Muscle layer of colon (tissue), 2 donors: Measurements from ENCODE around the gene SERGEF.

Experiments
- H3K27ac ChIP-seq: one replicate; pipeline ENCODE4 v1.7.0; 2013; ENCODE audit warnings: low read depth, mild to moderate bottlenecking, low read length, moderate library complexity
- H3K27me3 ChIP-seq, 2 donors: one replicate each; pipeline ENCODE4 v1.7.0; 2013; ENCODE audit warnings: low read length in 2 of 2, mild to moderate bottlenecking in 2 of 2; ENCODE audit not compliant: insufficient read depth in 2 of 2, control insufficient read depth in 1 of 2
- H3K36me3 ChIP-seq: one replicate; pipeline ENCODE4 v1.7.0; 2013; ENCODE audit warnings: mild to moderate bottlenecking, low read length; ENCODE audit not compliant: insufficient read depth
- H3K4me1 ChIP-seq: one replicate; pipeline ENCODE4 v1.7.0; 2013; ENCODE audit warnings: mild to moderate bottlenecking, low read length; ENCODE audit not compliant: insufficient read depth
- H3K4me3 ChIP-seq, 2 donors: one replicate each; pipeline ENCODE4 v1.7.0; 2013; ENCODE audit warnings: low read length in 2 of 2, low read depth in 1 of 2, mild to moderate bottlenecking in 1 of 2, moderate library complexity in 1 of 2
- H3K9ac ChIP-seq: one replicate; pipeline ENCODE4 v1.7.0; 2013; ENCODE audit warnings: low read length
- H3K9me3 ChIP-seq: one replicate; pipeline ENCODE4 v1.7.0; 2013; ENCODE audit warnings: mild to moderate bottlenecking, low read length
- donor health status: abdominal sarcoma.
- donor health status: Adenocarcinoma of cecum.

Gene SERGEF

DNA sequence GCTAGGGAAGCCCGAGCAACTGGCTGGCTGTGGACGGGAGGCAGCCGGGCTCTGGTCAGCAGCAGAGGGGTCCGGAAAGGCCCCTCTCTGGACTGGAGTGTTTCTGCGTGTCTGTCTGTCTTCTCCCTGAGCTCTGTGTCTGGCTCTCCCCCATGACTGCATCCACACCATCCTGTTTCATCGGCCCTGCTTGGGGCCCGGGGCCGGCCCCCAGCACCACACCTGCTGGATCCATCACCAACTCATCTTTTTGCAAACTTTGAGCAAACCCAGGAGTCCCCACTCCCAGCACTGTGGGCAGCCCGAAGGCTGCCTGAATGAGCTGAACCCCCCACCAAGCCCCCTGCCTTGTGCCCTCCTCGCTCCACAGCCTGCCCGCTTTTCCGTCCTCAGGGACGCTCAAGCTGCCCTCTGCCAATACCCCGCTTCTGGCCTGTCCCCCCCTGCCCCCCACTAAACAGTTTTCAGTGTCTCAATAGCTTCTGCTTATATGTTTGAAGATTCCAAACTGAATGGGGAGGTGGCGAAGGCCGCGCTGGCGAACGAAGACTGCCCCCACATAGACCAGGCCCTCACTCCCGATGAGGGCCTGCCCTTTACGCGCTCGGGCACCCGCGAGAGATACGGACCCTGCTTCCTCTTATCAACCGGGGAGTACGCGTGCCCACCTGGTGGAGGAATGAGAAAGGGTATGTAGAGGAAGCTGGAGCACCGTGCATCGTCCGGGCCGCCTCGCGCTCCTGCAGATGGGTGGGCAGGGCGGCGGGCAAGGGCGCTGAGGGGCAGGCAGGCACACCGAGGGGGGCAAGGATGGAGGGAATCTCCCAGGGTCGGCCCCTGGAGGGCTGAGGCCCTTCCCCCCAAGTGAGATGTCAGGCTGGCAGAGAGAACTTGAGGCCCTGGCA is 233.6 kb downstream of the SERGEF start:
- no peak overlapping the region for H3K4me3 ChIP-seq
- no peak overlapping the region for H3K9ac ChIP-seq
- H3K4me1 ChIP-seq, result no peaks in the 10 kb centered on the region
- no peaks in the 10 kb centered on the region for H3K9me3 ChIP-seq
- H3K27ac ChIP-seq, result no peak overlapping the region
- H3K36me3 ChIP-seq, result no peaks in the 10 kb centered on the region
- no peaks in the 10 kb centered on the region for H3K27me3 ChIP-seq

DNA sequence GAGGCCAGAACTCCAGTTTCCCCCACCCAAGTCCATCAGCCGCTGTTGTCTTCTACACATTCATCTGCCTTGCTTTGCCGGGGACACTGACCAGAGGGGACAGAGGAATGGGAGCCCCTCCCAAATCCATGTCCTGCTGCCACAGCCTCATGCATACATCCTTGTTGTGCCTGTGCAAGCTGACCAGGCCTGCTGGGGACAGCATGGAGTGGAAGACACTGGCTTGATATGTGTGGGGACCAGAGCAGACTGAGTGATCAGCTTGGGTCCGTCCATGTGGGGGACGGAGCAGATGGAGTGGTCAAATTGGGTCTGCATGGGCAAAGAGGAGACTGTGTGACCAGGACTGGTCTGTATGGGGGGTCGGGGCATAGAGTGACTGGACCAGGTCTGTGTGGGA is 234.5 kb downstream of the SERGEF start:
- H3K4me3 ChIP-seq, result no peak overlapping the region
- H3K27ac ChIP-seq, result no peak overlapping the region
- H3K9ac ChIP-seq, result no peak overlapping the region
- H3K9me3 ChIP-seq, result no peaks in the 10 kb centered on the region
- H3K4me1 ChIP-seq, result no peaks in the 10 kb centered on the region
- H3K27me3 ChIP-seq, result no peaks in the 10 kb centered on the region
- no peaks in the 10 kb centered on the region for H3K36me3 ChIP-seq

DNA sequence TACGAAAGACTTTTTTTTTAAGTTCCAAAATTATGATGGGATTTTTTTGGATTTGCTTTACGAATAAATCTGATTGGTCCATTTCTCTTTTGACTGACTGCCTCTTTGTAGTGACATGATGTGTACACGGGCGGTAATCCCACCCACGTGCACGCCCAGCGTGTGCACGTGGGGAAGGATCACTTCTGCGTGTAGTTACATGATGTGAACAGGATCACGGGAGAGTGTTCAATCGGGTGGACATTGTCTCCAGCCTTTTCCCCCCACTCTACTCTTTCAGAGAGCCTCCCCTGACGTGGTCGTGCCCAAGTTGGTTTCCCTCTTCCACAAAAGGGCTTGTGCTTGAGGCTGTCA is 235.1 kb downstream of the SERGEF start:
- Histone ChIP-seq H3K27ac (no peak overlapping the region), H3K4me1 (no peaks in the 10 kb centered on the region), H3K9me3 (no peaks in the 10 kb centered on the region), H3K36me3 (no peaks in the 10 kb centered on the region), H3K27me3 (no peaks in the 10 kb centered on the region), H3K9ac (no peak overlapping the region), H3K4me3 (no peak overlapping the region)

DNA sequence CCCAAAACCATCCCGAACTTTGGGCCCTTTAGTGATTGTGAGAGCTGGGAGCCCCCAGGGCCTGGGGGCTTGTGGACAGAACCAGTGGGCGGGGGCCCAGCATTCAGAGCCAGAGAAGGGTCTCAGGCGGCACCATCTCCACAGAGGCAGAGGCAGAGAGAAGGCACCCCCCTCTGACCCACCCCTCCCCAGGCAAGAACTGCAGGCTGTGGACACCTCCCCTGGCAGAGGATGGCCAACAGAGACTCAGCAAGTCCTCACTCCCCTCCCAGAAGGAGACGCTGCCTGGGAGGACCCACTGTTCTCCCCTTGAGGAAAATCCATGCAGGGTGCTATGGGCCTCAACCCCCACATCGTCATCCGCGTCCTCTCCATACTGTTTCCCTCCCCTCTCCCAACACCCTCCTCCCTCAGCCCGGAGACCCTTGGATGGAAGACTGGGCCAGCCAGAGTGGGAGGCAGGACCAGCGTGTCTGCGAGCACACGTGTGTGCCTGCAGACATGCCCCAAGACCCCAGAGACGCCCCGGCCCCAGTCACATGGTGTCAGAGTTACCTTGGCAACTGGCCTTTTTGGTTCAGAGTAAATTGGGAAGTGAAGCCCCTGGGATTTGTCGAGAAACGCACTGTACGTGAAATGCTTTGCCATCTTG is 235.6 kb downstream of the SERGEF start:
- Histone ChIP-seq H3K36me3 (no peaks in the 10 kb centered on the region), H3K9me3 (no peaks in the 10 kb centered on the region), H3K4me1 (no peaks in the 10 kb centered on the region), H3K27me3 (no peaks in the 10 kb centered on the region), H3K4me3 (no peak overlapping the region), H3K9ac (no peak overlapping the region), H3K27ac (no peak overlapping the region)

DNA sequence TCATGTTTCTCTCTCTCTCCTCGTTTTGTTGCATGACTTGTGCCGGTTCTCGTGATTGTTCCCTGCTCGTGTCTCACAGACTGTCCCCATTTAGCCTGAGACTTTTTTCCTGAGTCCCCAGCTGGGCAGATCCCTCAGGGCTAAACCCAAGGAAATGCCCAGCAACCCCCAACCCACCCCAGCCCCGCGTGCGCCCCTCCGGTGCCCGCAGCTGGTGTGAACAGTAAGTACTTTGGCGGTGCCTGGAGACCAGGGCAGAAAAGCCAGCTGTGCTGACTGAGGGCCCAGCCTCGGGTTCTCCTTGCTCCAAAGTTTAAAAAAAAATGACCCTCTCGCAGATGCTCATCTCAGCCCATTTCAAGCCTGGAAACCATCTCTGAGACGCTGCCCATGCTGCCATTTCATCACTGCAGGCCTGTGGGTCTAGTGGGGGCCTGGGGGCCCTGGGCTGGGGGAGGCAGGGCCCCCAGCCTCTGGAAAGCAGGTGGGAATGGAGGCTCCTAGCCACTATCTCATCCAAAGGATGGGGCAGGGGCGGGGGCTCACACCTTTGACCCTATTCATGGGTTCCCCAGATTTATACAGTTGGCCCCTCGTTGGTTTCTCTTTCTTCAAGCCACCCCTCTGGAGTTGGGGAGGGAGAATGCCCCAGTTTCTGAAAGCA is 236.5 kb downstream of the SERGEF start:
- Histone ChIP-seq H3K4me1 (no peaks in the 10 kb centered on the region), H3K27me3 (no peaks in the 10 kb centered on the region), H3K9ac (no peak overlapping the region), H3K9me3 (no peaks in the 10 kb centered on the region), H3K36me3 (no peaks in the 10 kb centered on the region), H3K4me3 (no peak overlapping the region), H3K27ac (no peak overlapping the region)

DNA sequence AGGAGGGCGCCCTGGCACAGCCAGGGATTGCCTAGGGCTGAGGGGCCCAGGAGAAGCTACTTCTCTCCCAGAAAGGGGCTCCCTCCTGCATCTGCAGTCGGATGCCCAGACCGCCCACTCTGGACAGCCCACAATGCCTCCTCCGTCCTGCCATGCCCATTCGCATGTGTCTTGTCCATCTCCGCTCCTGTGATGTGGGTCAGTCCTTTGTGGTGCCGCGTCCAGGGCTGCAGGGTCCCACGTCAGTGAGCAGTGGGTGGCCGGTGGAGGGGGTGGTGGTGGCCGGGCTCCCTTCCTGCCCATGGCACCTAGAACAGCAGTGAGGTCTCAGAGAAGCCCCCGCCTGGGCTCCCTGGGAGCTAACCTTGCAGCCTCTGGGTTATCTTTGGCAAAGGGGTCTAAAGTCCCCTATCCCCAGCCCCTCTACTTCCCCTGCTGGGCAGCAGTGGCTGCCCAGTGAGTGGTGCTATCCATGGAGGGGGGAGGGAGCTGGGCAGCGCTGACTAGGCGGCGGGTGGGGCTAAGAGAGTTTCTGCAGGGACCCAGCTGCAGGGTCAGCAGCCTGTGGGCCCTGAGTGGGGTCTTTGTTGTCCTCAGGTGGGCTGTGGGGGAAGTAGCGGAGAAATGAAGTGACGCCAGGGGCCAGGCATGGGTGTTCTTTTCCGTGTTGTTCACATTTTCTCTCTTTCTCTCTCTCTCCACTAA is 237.2 kb downstream of the SERGEF start:
- Histone ChIP-seq H3K4me1 (no peaks in the 10 kb centered on the region), H3K27me3 (no peaks in the 10 kb centered on the region), H3K36me3 (no peaks in the 10 kb centered on the region), H3K9ac (no peak overlapping the region), H3K9me3 (no peaks in the 10 kb centered on the region), H3K27ac (no peak overlapping the region), H3K4me3 (no peak overlapping the region)

DNA sequence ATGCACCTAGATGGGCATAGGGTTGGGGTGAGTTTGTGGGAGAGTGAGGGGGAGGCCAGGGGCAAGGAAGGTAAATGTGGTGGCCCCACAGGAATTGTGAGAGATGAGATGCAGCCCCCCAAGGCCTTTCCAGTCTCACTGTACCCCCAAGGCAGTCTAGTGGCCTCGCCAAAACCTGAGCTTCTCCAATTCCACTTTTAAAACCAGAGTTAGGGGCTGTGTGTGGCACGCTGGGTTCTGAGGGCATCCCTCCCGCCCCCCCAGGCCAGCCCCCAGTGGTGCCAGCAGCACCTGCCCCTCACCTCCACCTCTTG is 237.9 kb downstream of the SERGEF start:
- Histone ChIP-seq H3K4me3 (no peak overlapping the region), H3K4me1 (no peaks in the 10 kb centered on the region), H3K9ac (no peak overlapping the region), H3K27ac (no peak overlapping the region), H3K27me3 (no peaks in the 10 kb centered on the region), H3K9me3 (no peaks in the 10 kb centered on the region), H3K36me3 (no peaks in the 10 kb centered on the region)

DNA sequence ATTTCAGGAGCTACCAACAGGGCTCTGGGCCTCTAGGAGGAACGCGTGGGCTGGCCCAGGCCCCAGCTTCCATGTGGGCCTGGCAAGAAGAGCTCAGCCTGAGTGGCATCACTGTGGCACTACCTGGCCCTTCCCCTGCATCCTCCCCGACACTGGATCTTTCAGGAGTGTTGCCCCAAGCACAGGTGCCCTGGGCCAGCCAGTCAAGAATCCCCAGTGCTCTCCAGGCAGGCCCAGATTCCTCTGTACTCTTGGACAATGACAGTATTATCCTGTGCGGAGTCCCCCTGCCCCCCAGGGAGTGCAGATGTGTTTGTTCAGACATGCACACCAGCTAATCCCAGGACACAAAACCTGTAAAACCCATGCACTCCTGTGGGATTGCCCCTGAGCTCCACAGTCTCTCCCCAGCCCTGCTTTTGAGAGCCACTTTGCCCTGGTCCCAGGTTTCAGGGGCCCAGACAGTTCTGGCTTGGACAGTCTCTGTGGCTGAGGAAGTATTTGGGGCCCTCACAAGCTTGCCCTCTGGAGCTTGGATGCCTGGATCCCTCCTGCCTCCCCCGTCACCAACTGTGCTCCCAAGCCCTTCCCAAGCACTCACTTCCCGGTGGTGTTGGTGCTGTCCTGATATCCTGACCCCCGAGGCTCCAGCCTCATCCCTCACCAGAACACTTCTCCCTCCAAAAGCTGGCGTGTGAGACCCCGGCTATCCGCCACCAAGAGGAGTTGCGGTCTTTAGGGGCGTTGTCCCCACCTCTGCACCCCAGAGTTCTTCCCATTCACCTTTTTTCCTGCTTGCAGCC is 238.4 kb downstream of the SERGEF start:
- H3K4me3 ChIP-seq, result no peak overlapping the region
- H3K9ac ChIP-seq, result no peak overlapping the region
- H3K36me3 ChIP-seq, result no peaks in the 10 kb centered on the region
- H3K9me3 ChIP-seq, result no peaks in the 10 kb centered on the region
- no peaks in the 10 kb centered on the region for H3K4me1 ChIP-seq
- H3K27ac ChIP-seq, result no peak overlapping the region
- H3K27me3 ChIP-seq, result no peaks in the 10 kb centered on the region

DNA sequence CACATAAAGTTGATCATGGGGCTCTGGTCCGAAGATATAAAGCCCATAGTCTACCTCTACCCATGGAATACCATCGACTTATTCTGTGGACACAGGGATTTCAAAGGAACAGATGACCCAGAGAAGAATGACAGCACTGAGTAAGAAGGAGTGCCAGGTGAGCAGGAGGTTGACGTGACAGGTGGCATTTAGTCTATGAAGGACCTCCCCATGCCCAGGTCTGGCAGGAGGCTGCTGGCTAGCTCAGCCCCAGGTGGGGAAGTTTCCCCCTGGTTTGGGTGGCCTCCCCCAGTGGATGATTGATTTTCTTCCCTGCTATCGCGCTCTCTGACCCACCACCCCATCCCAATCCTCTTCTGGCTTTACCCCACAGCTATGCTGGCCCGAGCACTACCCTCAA is 239.2 kb downstream of the SERGEF start:
- H3K27me3 ChIP-seq, result no peaks in the 10 kb centered on the region
- H3K9me3 ChIP-seq, result no peaks in the 10 kb centered on the region
- H3K9ac ChIP-seq, result no peak overlapping the region
- H3K4me3 ChIP-seq, result no peak overlapping the region
- H3K27ac ChIP-seq, result no peak overlapping the region
- H3K36me3 ChIP-seq, result no peaks in the 10 kb centered on the region
- H3K4me1 ChIP-seq, result no peaks in the 10 kb centered on the region

DNA sequence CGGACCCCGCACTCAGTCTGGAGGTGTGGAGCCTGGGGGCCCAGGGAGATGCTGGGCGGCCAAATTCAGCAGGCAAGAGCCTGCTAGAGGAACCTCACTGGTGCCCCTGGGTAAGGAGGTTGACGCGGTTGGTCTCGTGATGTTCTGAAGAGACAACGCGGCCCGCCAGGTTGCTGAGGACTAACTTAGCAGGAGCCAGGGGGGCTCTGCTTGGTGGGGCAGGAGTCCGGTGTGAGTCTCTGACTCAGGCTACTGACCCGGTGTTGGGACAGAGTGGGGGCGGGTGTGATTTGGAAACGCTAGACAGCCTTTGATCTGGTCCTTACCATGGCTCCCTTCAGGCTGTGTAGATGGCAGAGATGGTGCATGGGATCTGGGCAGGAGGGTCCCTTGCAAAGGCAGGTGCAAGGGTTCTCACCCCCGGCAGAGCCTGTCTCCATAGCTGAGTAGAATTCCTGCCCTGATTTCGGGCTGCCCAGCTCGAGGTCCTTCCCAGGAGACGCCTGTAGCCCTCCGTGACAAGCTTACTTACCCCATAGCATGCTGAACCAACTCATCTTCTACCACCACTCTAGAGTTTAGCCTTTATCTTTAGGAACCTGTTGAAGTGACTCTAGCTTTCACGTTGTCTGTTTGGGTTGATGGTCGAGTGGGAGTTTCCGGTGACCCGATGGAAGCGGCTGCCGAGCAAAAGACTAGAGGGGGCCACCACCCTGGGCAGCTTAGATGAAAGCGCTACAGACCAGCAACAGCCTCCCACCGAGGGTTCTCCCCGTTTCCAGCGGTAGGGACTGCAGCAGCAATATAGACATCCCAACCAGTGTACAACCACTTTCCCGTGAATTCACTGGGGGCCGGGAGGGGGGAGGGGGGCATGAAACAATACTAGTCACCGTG is 239.9 kb downstream of the SERGEF start:
- H3K27ac ChIP-seq, result no peak overlapping the region
- no peaks in the 10 kb centered on the region for H3K36me3 ChIP-seq
- no peak overlapping the region for H3K4me3 ChIP-seq
- H3K9ac ChIP-seq, result no peak overlapping the region
- no peaks in the 10 kb centered on the region for H3K9me3 ChIP-seq
- no peaks in the 10 kb centered on the region for H3K4me1 ChIP-seq
- no peaks in the 10 kb centered on the region for H3K27me3 ChIP-seq
